ENCODE measurements around the gene CCDC107. TPM values are rescaled to one million over a fixed set of nuclear protein-coding genes. Genes with fewer than 3 reads are reported as not detected.

Gene CCDC107
- total RNA-seq, 2 donors from 2014 or later: 10.6 to 15.3 TPM

DNA sequence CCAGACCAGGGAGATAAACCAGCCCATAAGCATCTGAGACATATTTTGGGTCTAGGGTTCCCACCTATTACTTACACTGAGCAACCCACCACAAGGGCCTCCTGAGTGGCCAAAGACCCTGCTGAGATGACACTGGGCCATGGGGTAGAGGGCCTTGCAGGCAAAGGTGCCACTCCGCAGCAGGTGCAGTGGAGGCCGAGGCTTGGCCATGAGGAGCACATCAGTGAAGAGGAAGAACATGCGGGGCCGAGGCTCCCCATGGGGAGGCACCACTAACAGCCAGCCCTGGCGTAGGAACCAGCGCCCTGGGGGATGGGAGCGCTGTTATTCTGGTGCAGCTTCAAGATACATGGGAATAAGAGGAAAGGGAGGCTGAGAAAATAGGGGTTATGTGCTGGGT lies 4.3 kb downstream of the CCDC107 start:
- Mint-ChIP-seq H3K9me3 (no peaks in the 10 kb centered on the region), H3K36me3 (ENCODE audit: low read depth) (peaks cover 27% of the 10 kb centered on the region), H3K4me1 (peaks cover 18% of the 10 kb centered on the region), H3K4me3 (no peak overlapping the region), H3K27ac (no peak overlapping the region), H3K27me3 (ENCODE audit: insufficient read depth) (peaks cover 5% of the 10 kb centered on the region)
- H3K4me3 ChIP-seq (ENCODE audit: low read length): no peak overlapping the region
- TF ChIP-seq, protein P1, sequence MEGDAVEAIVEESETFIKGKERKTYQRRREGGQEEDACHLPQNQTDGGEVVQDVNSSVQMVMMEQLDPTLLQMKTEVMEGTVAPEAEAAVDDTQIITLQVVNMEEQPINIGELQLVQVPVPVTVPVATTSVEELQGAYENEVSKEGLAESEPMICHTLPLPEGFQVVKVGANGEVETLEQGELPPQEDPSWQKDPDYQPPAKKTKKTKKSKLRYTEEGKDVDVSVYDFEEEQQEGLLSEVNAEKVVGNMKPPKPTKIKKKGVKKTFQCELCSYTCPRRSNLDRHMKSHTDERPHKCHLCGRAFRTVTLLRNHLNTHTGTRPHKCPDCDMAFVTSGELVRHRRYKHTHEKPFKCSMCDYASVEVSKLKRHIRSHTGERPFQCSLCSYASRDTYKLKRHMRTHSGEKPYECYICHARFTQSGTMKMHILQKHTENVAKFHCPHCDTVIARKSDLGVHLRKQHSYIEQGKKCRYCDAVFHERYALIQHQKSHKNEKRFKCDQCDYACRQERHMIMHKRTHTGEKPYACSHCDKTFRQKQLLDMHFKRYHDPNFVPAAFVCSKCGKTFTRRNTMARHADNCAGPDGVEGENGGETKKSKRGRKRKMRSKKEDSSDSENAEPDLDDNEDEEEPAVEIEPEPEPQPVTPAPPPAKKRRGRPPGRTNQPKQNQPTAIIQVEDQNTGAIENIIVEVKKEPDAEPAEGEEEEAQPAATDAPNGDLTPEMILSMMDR (conservative IDR thresholded peaks at IDR 0.05): no peak
- no peak overlapping the region for H3K9ac ChIP-seq (ENCODE audit: extremely low read depth, low read length, poor library complexity, severe bottlenecking)
- no peak for DNase-seq
- H3K9me3 ChIP-seq (ENCODE audit: control insufficient read depth, low read length): no peaks in the 10 kb centered on the region
- H3K27ac ChIP-seq (ENCODE audit: low read depth, low read length): no peak overlapping the region
- no peaks in the 10 kb centered on the region for H3K27me3 ChIP-seq (ENCODE audit: control insufficient read depth, insufficient read depth, low read length, poor library complexity, severe bottlenecking)
- peaks cover 5% of the 10 kb centered on the region for H3K4me1 ChIP-seq (ENCODE audit: control insufficient read depth, insufficient read depth, low read length)
- WGBS, 2 experiments (ENCODE audit: insufficient coverage in 1 of 2, insufficient read length in 1 of 2): 98 to 100% methylated on average over 2 to 7 of the region's 7 CpGs
- peaks cover 26% of the 10 kb centered on the region for H3K36me3 ChIP-seq (ENCODE audit: control insufficient read depth, insufficient read depth, low read length)

GRCh38 chr9:35664531-35665470 lies 6.7 kb downstream of the CCDC107 start, which contains the start of gene ARHGEF39:
Gene ARHGEF39, minus strand, starts transcription at chr9:35665195. Its CDS starts 26 bp downstream, at chr9:35665169.
- H3K27me3 Mint-ChIP-seq (ENCODE audit: insufficient read depth): peaks cover 5% of the 10 kb centered on the region
- WGBS, 2 experiments (ENCODE audit: insufficient coverage in 1 of 2, insufficient read length in 1 of 2): 8 to 14% methylated on average over 28 to 58 of the region's 58 CpGs
- DNase-seq: peak; percentile 97
- H3K36me3 Mint-ChIP-seq (ENCODE audit: low read depth): peaks cover 25% of the 10 kb centered on the region
- TF ChIP-seq, protein P1 (conservative IDR thresholded peaks at IDR 0.05): peak; percentile 62
- no peak within 1 kb of the TSS for H3K27ac ChIP-seq (ENCODE audit: low read depth, low read length)
- H3K9me3 Mint-ChIP-seq: no peaks in the 10 kb centered on the region
- peak within 1 kb of the TSS; percentile 59 for H3K9ac ChIP-seq (ENCODE audit: extremely low read depth, low read length, poor library complexity, severe bottlenecking)
- H3K27me3 ChIP-seq (ENCODE audit: control insufficient read depth, insufficient read depth, low read length, poor library complexity, severe bottlenecking): no peaks in the 10 kb centered on the region
- H3K4me3 Mint-ChIP-seq: peak within 1 kb of the TSS; percentile 72
- peaks cover 26% of the 10 kb centered on the region for H3K36me3 ChIP-seq (ENCODE audit: control insufficient read depth, insufficient read depth, low read length)
- peak within 1 kb of the TSS; percentile 80 for H3K4me3 ChIP-seq (ENCODE audit: low read length)
- peaks cover 14% of the 10 kb centered on the region for H3K4me1 Mint-ChIP-seq
- peaks cover 5% of the 10 kb centered on the region for H3K4me1 ChIP-seq (ENCODE audit: control insufficient read depth, insufficient read depth, low read length)
- H3K27ac Mint-ChIP-seq: peak within 1 kb of the TSS; percentile 66
- H3K9me3 ChIP-seq (ENCODE audit: control insufficient read depth, low read length): no peaks in the 10 kb centered on the region

GRCh38 chr9:35665471-35665818 lies 7.4 kb downstream of the CCDC107 start:
- H3K4me3 ChIP-seq (ENCODE audit: low read length): peak overlapping the region; percentile 80
- peaks cover 14% of the 10 kb centered on the region for H3K4me1 Mint-ChIP-seq
- WGBS, 2 experiments (ENCODE audit: insufficient coverage in 1 of 2, insufficient read length in 1 of 2): 82 to 89% methylated on average over 3 to 5 of the region's 5 CpGs
- H3K9ac ChIP-seq (ENCODE audit: extremely low read depth, low read length, poor library complexity, severe bottlenecking): no peak overlapping the region
- H3K36me3 ChIP-seq (ENCODE audit: control insufficient read depth, insufficient read depth, low read length): peaks cover 21% of the 10 kb centered on the region
- H3K4me3 Mint-ChIP-seq: peak overlapping the region; percentile 72
- H3K27me3 Mint-ChIP-seq (ENCODE audit: insufficient read depth): peaks cover 5% of the 10 kb centered on the region
- TF ChIP-seq, protein P1 (conservative IDR thresholded peaks at IDR 0.05): no peak
- peaks cover 19% of the 10 kb centered on the region for H3K36me3 Mint-ChIP-seq (ENCODE audit: low read depth)
- no peak overlapping the region for H3K27ac Mint-ChIP-seq
- no peak overlapping the region for H3K27ac ChIP-seq (ENCODE audit: low read depth, low read length)
- H3K9me3 ChIP-seq (ENCODE audit: control insufficient read depth, low read length): no peaks in the 10 kb centered on the region
- H3K27me3 ChIP-seq (ENCODE audit: control insufficient read depth, insufficient read depth, low read length, poor library complexity, severe bottlenecking): no peaks in the 10 kb centered on the region
- DNase-seq: no peak
- peaks cover 5% of the 10 kb centered on the region for H3K4me1 ChIP-seq (ENCODE audit: control insufficient read depth, insufficient read depth, low read length)
- H3K9me3 Mint-ChIP-seq: no peaks in the 10 kb centered on the region
